Tibial artery (tissue), 4 donors: Measurements from ENCODE around the gene PVALB.

Experiments used
- DNase-seq, 2 donors: peaks; one replicate each; pipeline ENCODE4 v3.0.0-alpha.2; 2019
- H3K27ac ChIP-seq, 2 donors: fragments of 200-600 bp; sonication (generic) in 1 of 2; 1 replicate in 1 of 2; 2 replicates in 1 of 2; pipeline ENCODE4 v1.5.1; 2018 to 2019; ENCODE audit warnings: mild to moderate bottlenecking in 1 of 2
- H3K27me3 ChIP-seq, 2 donors: fragments of 200-600 bp; sonication (generic) in 1 of 2; one replicate each; pipeline versions ENCODE4 v1.5.1 to v1.6.0; 2016 to 2019
- H3K36me3 ChIP-seq, 3 donors: fragments of 200-600 bp; sonication (generic) in 2 of 3; one replicate each; pipeline ENCODE4 v1.5.1; 2016 to 2019; ENCODE audit warnings: mild to moderate bottlenecking in 2 of 3
- H3K4me1 ChIP-seq, 4 donors: fragments of 200-600 bp; sonication (generic) in 2 of 4; 1 replicate in 3 of 4; 2 replicates in 1 of 4; pipeline ENCODE4 v1.5.1; 2016 to 2019
- H3K4me3 ChIP-seq, 2 donors: fragments of 200-600 bp; sonication (generic) in 1 of 2; 1 replicate in 1 of 2; 2 replicates in 1 of 2; pipeline ENCODE4 v1.5.1; 2018 to 2019; ENCODE audit warnings: mild to moderate bottlenecking in 2 of 2
- H3K9me3 ChIP-seq, 3 donors: fragments of 200-600 bp; sonication (generic) in 1 of 3; one replicate each; pipeline ENCODE4 v1.5.1; 2016 to 2019
- CTCF ChIP-seq, 2 experiments: fragments of 200-600 bp in 1 of 2; fragments of 450-650 bp in 1 of 2; IDR thresholded peaks; one replicate each; pipeline ENCODE4 v1.5.1; 2017 to 2019; ENCODE audit warnings: antibody characterized with exemption in 2 of 2, mild to moderate bottlenecking in 1 of 2, moderate library complexity in 1 of 2
- intact Hi-C: fragments of 100-400 bp; cut with DNase I; formaldehyde crosslinking; loops from one replicate; pipeline ENCODE4 v1.15.0; 2023; ENCODE audit warnings: low total_unique reads

PVALB gene

GRCh38 chr22:36778020-36778419, 38.8 kb downstream of the PVALB start:
- no peak for TF ChIP-seq CTCF (IDR thresholded peaks at IDR 0.05)
- Histone ChIP-seq H3K4me3 (no peak overlapping the region), H3K4me1 (peaks cover 0 to 18% (median 12%) of the 10 kb centered on the region in 4 donors), H3K36me3 (no peaks in the 10 kb centered on the region), H3K27me3 (peaks cover 0 to 3% of the 10 kb centered on the region in 2 donors), H3K9me3 (no peaks in the 10 kb centered on the region), H3K27ac (no peak overlapping the region)
- intact Hi-C loops: loop anchor here (5.0 kb wide), 1 partner anchor 204 kb away; no protein-coding TSS in a partner anchor
- no peak for DNase-seq

GRCh38 chr22:36776722-36777121, 40.1 kb downstream of the PVALB start:
- Histone ChIP-seq H3K27me3 (no peaks in the 10 kb centered on the region), H3K27ac (peak overlapping the region in 1 of 2 donors; percentile 46), H3K4me1 (peaks cover 0 to 13% (median 10%) of the 10 kb centered on the region in 4 donors), H3K36me3 (no peaks in the 10 kb centered on the region), H3K4me3 (peak overlapping the region; percentile 25 to 40), H3K9me3 (no peaks in the 10 kb centered on the region)
- DNase-seq: no peak
- intact Hi-C loops: loop anchor here (5.0 kb wide), 1 partner anchor 206 kb away; no protein-coding TSS in a partner anchor
- TF ChIP-seq CTCF (IDR thresholded peaks at IDR 0.05): no peak

- no peaks in the 10 kb centered on the region for H3K9me3 ChIP-seq
- intact Hi-C loops: loop anchor here (5.0 kb wide), 1 partner anchor 206 kb away; no protein-coding TSS in a partner anchor
- peak within 1 kb of the TSS; percentile 79 to 96 for H3K4me3 ChIP-seq
- peak within 1 kb of the TSS; percentile 86 to 88 for H3K27ac ChIP-seq
- peak; percentile 100 for DNase-seq
- H3K36me3 ChIP-seq: no peaks in the 10 kb centered on the region
- TF ChIP-seq CTCF (IDR thresholded peaks at IDR 0.05): peak in 1 of 2 experiments; percentile 21
- peaks cover 0 to 13% (median 10%) of the 10 kb centered on the region in 4 donors for H3K4me1 ChIP-seq
- no peaks in the 10 kb centered on the region for H3K27me3 ChIP-seq
Measured at GRCh38 chr22:36775964-36776669, 40.7 kb downstream of the PVALB start, which contains the start of gene IFT27. Gene IFT27, minus strand, starts transcription at chr22:36776119. Its CDS starts 412 bp downstream, at chr22:36775707.

- H3K4me3 ChIP-seq: peak overlapping the region; percentile 79 to 96
- peak overlapping the region; percentile 86 to 88 for H3K27ac ChIP-seq
- H3K36me3 ChIP-seq: no peaks in the 10 kb centered on the region
- TF ChIP-seq CTCF (IDR thresholded peaks at IDR 0.05): no peak
- no peaks in the 10 kb centered on the region for H3K9me3 ChIP-seq
- peaks cover 0 to 13% (median 10%) of the 10 kb centered on the region in 4 donors for H3K4me1 ChIP-seq
- no peaks in the 10 kb centered on the region for H3K27me3 ChIP-seq
- DNase-seq: peak in 1 of 2 donors; percentile 46
- intact Hi-C loops: loop anchor here (5.0 kb wide), 1 partner anchor 207 kb away; no protein-coding TSS in a partner anchor
Measured at GRCh38 chr22:36775586-36775963, 41.3 kb downstream of the PVALB start.

GRCh38 chr22:36773935-36774334, 42.9 kb downstream of the PVALB start:
- no peaks in the 10 kb centered on the region for H3K9me3 ChIP-seq
- intact Hi-C loops: loop anchor here (5.0 kb wide), 1 partner anchor 198 kb away; no protein-coding TSS in a partner anchor
- no peak for DNase-seq
- H3K4me1 ChIP-seq: peaks cover 0 to 13% (median 10%) of the 10 kb centered on the region in 4 donors
- H3K27ac ChIP-seq: no peak overlapping the region
- TF ChIP-seq CTCF (IDR thresholded peaks at IDR 0.05): peak; percentile 5 to 25
- H3K36me3 ChIP-seq: no peaks in the 10 kb centered on the region
- no peaks in the 10 kb centered on the region for H3K27me3 ChIP-seq
- no peak overlapping the region for H3K4me3 ChIP-seq
